ENCODE measurements around the gene RPSA.
"Not testable (repeated sequence)": the region's sequence is repeated elsewhere in the genome, so short reads cannot be mapped to it uniquely, and the experiment has no call there.

- TF ChIP-seq POLR2A (IDR thresholded peaks at IDR 0.05; ENCODE audit: low read length); GATA1 (IDR thresholded peaks at IDR 0.05; ENCODE audit: low read depth, low read length): not testable (repeated sequence)
Observed at GRCh38 chr3:39370450-39370849, 36.1 kb upstream of the RPSA start.

Measured in erythroblast (primary cell).